Measurements from ENCODE around the gene GLI3.

DNA sequence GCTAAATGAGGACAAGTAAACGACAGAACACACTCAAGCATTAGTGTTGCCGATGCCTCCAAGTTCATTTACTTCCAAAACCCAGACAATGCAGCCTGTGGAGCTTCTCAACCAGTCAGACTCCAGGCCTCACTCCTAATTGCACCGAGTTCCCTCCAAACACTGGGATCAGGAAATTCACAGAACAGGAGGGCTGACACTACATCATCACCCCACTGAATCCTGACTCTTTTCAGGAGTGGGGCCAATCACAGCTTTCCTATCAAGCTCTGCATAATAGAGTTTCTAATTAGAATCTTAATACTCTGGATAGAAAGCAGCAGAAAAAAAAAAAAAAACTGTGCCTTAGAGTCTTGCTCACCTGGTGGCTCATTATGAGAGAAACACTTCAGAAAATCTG, 103.7 kb downstream of the GLI3 start:
- TF ChIP-seq POLR2AphosphoS5 (IDR thresholded peaks at IDR 0.05; ENCODE audit: low read depth, low read length) = no peak
- no peak for TF ChIP-seq SIN3A (IDR thresholded peaks at IDR 0.05; ENCODE audit: borderline replicate concordance, insufficient read depth, low read length)
- no peak for TF ChIP-seq TAF1 (IDR thresholded peaks at IDR 0.05; ENCODE audit: borderline replicate concordance, insufficient read depth, low read length)
